Parathyroid adenoma (tissue), 2 donors: ENCODE results near the gene CERK.

Experiments used
- H2AFZ ChIP-seq: fragments of 300-600 bp; sonication (generic); one replicate; pipeline ENCODE4 v1.7.0; 2017; ENCODE audit warnings: antibody characterized with exemption, mild to moderate bottlenecking
- H3K27ac ChIP-seq: fragments of 300-600 bp; sonication (generic); one replicate; pipeline ENCODE4 v1.7.0; 2017
- H3K27me3 ChIP-seq: fragments of 300-600 bp; sonication (generic); one replicate; pipeline ENCODE4 v1.7.0; 2017; ENCODE audit warnings: low read length; ENCODE audit not compliant: control insufficient read depth, insufficient read depth
- H3K36me3 ChIP-seq: fragments of 300-600 bp; sonication (generic); one replicate; pipeline ENCODE4 v1.7.0; 2017; ENCODE audit warnings: low read length; ENCODE audit not compliant: control insufficient read depth, insufficient read depth
- H3K4me1 ChIP-seq: fragments of 300-600 bp; sonication (generic); one replicate; pipeline ENCODE4 v1.7.0; 2017; ENCODE audit warnings: control low read depth
- H3K4me2 ChIP-seq: fragments of 300-600 bp; sonication (generic); one replicate; pipeline ENCODE4 v1.7.0; 2017; ENCODE audit warnings: low read length
- H3K4me3 ChIP-seq: fragments of 300-600 bp; sonication (generic); one replicate; pipeline ENCODE4 v1.7.0; 2017; ENCODE audit warnings: low read depth, low read length
- H3K79me2 ChIP-seq: fragments of 300-600 bp; sonication (generic); one replicate; pipeline ENCODE4 v1.7.0; 2017; ENCODE audit warnings: control low read depth
- H3K9ac ChIP-seq: fragments of 300-600 bp; sonication (generic); one replicate; pipeline ENCODE4 v1.7.0; 2017; ENCODE audit warnings: mild to moderate bottlenecking
- H3K9me3 ChIP-seq: fragments of 300-600 bp; sonication (generic); one replicate; pipeline ENCODE4 v1.7.0; 2017; ENCODE audit warnings: low read length; ENCODE audit not compliant: control insufficient read depth
- CTCF ChIP-seq: fragments of 300-600 bp; sonication (generic); IDR thresholded peaks from one replicate; pipeline ENCODE4 v1.7.0; 2017; ENCODE audit warnings: antibody characterized with exemption, mild to moderate bottlenecking
- donor health status: primary hyperparathyroidism.

The CERK gene

GRCh38 chr22:46742576-46743221, 4.6 kb upstream of the CERK start:
- Histone ChIP-seq H3K36me3 (no peaks in the 10 kb centered on the region), H3K79me2 (no peaks in the 10 kb centered on the region), H2AFZ (no peak overlapping the region), H3K4me2 (no peak overlapping the region), H3K4me3 (no peak overlapping the region), H3K27ac (no peak overlapping the region), H3K27me3 (no peaks in the 10 kb centered on the region), H3K9ac (no peak overlapping the region), H3K4me1 (no peaks in the 10 kb centered on the region), H3K9me3 (no peaks in the 10 kb centered on the region)
- TF ChIP-seq CTCF, result no peak

GRCh38 chr22:46741974-46742519, 4.0 kb upstream of the CERK start:
- H3K9ac ChIP-seq, result no peak overlapping the region
- H3K4me2 ChIP-seq, result no peak overlapping the region
- no peak overlapping the region for H3K27ac ChIP-seq
- no peak overlapping the region for H3K4me3 ChIP-seq
- no peak for TF ChIP-seq CTCF
- H2AFZ ChIP-seq, result no peak overlapping the region
- no peaks in the 10 kb centered on the region for H3K4me1 ChIP-seq
- H3K9me3 ChIP-seq, result no peaks in the 10 kb centered on the region
- no peaks in the 10 kb centered on the region for H3K27me3 ChIP-seq
- H3K36me3 ChIP-seq, result no peaks in the 10 kb centered on the region
- no peaks in the 10 kb centered on the region for H3K79me2 ChIP-seq

- no peaks in the 10 kb centered on the region for H3K36me3 ChIP-seq
- no peak overlapping the region for H3K9ac ChIP-seq
- H3K27ac ChIP-seq, result no peak overlapping the region
- H3K27me3 ChIP-seq, result no peaks in the 10 kb centered on the region
- no peaks in the 10 kb centered on the region for H3K4me1 ChIP-seq
- H3K79me2 ChIP-seq, result no peaks in the 10 kb centered on the region
- no peak overlapping the region for H2AFZ ChIP-seq
- no peaks in the 10 kb centered on the region for H3K9me3 ChIP-seq
- TF ChIP-seq CTCF, result no peak
- H3K4me2 ChIP-seq, result no peak overlapping the region
- H3K4me3 ChIP-seq, result no peak overlapping the region
These were observed 3.1 kb upstream of the CERK start for GRCh38 chr22:46740910-46741780.

- Histone ChIP-seq H3K9ac (no peak overlapping the region), H3K4me3 (peak overlapping the region; percentile 68), H2AFZ (peak overlapping the region; percentile 83), H3K79me2 (no peaks in the 10 kb centered on the region), H3K4me2 (peak overlapping the region; percentile 98), H3K4me1 (peaks cover 13% of the 10 kb centered on the region), H3K36me3 (no peaks in the 10 kb centered on the region), H3K27ac (no peak overlapping the region), H3K9me3 (no peaks in the 10 kb centered on the region), H3K27me3 (no peaks in the 10 kb centered on the region)
- no peak for TF ChIP-seq CTCF
These were observed 1.2 kb upstream of the CERK start for GRCh38 chr22:46739094-46739870.
